ENCODE data around the gene TMEM139.

The TMEM139 gene

DNA sequence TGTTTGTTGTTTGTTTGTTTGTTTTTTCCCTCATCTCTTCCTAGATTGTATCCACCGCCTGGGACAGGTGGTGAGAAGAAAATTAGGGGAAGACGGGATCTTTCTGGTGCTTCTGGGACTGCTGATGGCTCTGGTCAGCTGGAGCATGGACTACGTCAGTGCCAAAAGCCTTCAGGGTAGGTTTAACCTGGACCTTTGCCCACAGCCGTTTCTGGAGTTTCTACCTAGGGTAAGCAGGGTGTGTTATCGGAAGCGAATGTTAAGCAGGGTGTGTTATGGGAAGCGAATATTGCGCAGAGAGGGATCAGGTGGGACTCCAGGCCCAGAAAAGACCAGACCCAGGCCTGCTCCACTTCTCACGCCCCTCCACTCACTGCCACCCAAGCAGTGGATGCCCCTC, 35.9 kb downstream of the TMEM139 start:
- TF ChIP-seq, protein P1, sequence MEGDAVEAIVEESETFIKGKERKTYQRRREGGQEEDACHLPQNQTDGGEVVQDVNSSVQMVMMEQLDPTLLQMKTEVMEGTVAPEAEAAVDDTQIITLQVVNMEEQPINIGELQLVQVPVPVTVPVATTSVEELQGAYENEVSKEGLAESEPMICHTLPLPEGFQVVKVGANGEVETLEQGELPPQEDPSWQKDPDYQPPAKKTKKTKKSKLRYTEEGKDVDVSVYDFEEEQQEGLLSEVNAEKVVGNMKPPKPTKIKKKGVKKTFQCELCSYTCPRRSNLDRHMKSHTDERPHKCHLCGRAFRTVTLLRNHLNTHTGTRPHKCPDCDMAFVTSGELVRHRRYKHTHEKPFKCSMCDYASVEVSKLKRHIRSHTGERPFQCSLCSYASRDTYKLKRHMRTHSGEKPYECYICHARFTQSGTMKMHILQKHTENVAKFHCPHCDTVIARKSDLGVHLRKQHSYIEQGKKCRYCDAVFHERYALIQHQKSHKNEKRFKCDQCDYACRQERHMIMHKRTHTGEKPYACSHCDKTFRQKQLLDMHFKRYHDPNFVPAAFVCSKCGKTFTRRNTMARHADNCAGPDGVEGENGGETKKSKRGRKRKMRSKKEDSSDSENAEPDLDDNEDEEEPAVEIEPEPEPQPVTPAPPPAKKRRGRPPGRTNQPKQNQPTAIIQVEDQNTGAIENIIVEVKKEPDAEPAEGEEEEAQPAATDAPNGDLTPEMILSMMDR (IDR thresholded peaks at IDR 0.05; ENCODE audit: low read depth, low read length, missing control alignments): no peak
- no peak overlapping the region for H3K4me3 ChIP-seq (ENCODE audit: low read depth, low read length)
- DNase-seq (ENCODE audit: low read depth): no peak

DNA sequence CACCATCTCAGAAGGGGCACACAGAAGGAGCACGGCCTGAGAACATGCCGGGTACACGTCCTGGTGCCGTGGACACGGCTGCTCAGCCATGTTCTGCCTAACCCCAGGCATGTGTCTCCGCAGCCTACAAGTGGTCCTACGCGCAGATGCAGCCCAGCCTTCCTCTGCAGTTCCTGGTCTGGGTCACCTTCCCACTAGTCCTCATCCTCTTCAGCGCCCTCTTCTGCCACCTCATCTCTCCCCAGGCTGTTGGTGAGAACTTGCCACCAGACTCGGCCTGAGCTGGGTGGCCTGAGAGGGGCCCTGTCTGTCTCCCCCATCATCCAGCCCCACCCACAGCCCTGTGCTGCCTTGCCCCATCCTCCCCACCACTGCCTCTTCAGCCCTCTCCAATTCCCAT, 36.5 kb downstream of the TMEM139 start:
- TF ChIP-seq, protein P1 (IDR thresholded peaks at IDR 0.05; ENCODE audit: low read depth, low read length, missing control alignments): no peak
- DNase-seq (ENCODE audit: low read depth): no peak
- no peak overlapping the region for H3K4me3 ChIP-seq (ENCODE audit: low read depth, low read length)

DNA sequence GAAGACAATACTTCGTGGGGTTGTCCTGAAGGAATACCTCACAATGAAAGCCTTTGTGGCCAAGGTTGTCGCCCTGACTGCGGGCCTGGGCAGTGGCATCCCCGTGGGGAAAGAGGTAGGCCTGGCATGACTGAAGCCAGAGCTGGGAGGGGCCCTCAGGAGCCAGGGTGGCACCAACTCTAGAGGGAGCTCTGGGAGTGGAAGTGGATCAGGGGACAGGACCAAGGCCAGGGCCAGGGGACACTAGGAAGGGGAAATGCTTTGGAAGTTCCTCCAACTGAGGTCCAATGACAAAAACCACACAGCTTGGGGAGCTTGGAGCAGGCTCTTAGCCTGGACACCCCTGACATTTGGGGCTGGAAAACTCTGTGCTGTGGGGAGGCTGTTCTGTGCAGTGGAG, 37.0 kb downstream of the TMEM139 start:
- TF ChIP-seq, protein P1 (IDR thresholded peaks at IDR 0.05; ENCODE audit: low read depth, low read length, missing control alignments): no peak
- no peak for DNase-seq (ENCODE audit: low read depth)
- H3K4me3 ChIP-seq (ENCODE audit: low read depth, low read length): no peak overlapping the region

DNA sequence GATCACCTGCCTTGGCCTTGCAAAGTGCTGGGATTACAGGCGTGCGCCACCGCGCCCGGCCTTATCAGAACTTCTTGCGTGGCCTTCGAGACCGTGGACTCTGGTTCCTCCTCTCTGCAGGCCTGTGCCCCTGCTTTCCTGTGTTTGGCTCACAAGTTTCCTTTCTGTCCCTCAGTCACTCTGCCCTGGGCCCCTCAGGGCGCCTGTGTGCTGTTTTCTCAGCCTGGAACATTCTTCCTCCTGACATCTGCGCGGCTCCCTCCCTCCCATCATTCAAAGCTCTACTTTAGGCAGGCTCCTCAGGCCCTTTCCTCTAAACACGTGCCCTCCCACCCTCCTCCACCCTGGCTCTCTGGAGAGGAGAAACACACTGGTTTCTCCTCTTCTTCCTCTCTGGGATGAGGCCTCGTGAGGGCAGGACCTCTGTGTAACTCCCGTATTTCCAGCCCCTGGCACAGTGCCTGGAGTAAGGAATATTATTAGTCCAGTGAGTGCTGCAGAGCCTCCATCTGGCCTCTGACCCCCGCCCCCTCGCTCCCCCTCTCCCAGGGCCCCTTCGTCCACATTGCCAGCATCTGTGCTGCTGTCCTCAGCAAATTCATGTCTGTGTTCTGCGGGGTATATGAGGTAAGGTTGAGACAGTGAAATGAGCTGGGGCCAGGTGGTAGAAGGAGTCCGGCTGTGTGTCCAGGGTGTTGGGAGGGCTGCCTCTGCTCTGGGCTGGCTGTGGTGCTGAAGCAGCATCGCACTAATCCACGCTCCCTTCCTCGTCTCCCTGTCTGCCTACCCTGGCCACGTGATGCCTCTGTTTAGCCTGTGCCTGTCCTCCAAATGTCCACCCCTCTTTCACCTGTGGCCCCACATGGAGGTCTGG, 38.2 kb downstream of the TMEM139 start:
- TF ChIP-seq, protein P1 (IDR thresholded peaks at IDR 0.05; ENCODE audit: low read depth, low read length, missing control alignments): no peak
- no peak overlapping the region for H3K4me3 ChIP-seq (ENCODE audit: low read depth, low read length)
- no peak for DNase-seq (ENCODE audit: low read depth)

DNA sequence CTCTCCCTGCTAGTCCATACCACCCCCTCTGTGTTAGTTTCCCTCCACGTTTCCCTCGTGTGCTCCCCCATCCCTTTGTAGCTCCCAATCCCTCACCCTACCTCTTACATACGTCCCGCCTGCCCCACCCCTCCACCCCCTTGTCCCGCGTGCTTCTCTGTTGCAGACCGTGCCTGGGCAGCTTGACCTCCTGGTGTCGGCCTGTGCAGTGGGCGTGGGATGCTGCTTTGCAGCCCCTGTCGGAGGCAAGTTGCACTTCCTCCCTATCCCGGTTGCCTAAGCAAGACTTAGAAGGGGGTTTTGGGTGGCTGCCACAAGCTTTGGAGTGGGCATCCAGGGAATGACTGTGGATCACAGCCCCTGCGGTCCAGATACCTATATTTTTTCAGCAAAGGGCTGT, 38.9 kb downstream of the TMEM139 start:
- TF ChIP-seq, protein P1 (IDR thresholded peaks at IDR 0.05; ENCODE audit: low read depth, low read length, missing control alignments): no peak
- H3K4me3 ChIP-seq (ENCODE audit: low read depth, low read length): no peak overlapping the region
- no peak for DNase-seq (ENCODE audit: low read depth)

DNA sequence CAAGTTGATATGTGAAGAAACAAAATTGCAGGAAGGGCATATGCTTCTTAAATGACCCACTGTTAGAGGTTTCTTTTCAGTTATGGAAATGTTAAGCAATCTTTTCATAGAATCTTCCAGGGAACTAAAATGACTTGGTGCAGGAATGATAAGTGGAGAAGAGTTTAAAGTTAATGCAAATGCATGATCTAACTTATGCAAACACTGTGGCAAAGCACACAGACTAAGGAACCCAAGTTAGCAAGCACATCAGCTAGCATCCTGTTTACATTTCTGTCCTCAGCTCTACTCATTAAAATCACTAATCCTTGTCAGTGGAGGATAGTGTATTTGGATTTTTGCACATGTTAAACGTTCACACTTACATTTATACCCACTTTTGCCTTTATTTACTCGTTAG, 40.5 kb downstream of the TMEM139 start:
- TF ChIP-seq, protein P1 (IDR thresholded peaks at IDR 0.05; ENCODE audit: low read depth, low read length, missing control alignments): no peak
- DNase-seq (ENCODE audit: low read depth): peak; percentile 7
- no peak overlapping the region for H3K4me3 ChIP-seq (ENCODE audit: low read depth, low read length)

DNA sequence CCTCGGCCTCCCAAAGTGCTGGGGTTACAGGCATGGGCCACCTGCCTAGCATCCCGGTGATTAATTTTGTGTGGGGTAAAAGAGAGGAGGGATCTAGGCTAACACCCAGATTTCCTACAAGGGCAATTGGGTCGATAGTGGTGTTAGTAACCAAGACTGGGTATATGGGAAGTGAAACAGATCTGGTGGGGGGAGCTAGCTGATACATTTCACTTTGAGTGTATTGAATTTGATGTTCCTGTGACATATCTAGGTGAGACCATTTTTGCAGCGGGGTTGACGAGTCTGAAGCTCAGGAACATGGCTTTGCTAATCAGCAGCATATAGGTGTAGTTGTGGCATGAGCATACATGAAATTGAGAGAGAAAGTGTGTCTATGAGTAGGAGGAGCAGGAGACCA, 43.1 kb downstream of the TMEM139 start:
- TF ChIP-seq, protein P1 (IDR thresholded peaks at IDR 0.05; ENCODE audit: low read depth, low read length, missing control alignments): no peak
- H3K4me3 ChIP-seq (ENCODE audit: low read depth, low read length): no peak overlapping the region
- DNase-seq (ENCODE audit: low read depth): peak; percentile 34
